HG02798 (cell line): Measurements from ENCODE around the gene PTPRN2.
"Not testable (repeated sequence)": the region's sequence is repeated elsewhere in the genome, so short reads cannot be mapped to it uniquely, and the experiment has no call there.

Source experiments
- ATAC-seq: cut with Tn5 transposase; IDR thresholded peaks from one replicate; pipeline ENCODE4 v1.9.1; 2021; ENCODE audit warnings: mild to moderate bottlenecking; ENCODE audit not compliant: unreplicated experiment, poor library complexity

PTPRN2 gene

GRCh38 chr7:158256091-158256816 lies 331.4 kb downstream of the PTPRN2 start:
- no peak for ATAC-seq

GRCh38 chr7:158255558-158255957 lies 332.1 kb downstream of the PTPRN2 start:
- no peak for ATAC-seq

- ATAC-seq: no peak
Measured at GRCh38 chr7:158255156-158255555, 332.5 kb downstream of the PTPRN2 start.

GRCh38 chr7:158253670-158254045 lies 334.0 kb downstream of the PTPRN2 start:
- not testable (repeated sequence) for ATAC-seq

- no peak for ATAC-seq
Measured at GRCh38 chr7:158252837-158253669, 334.6 kb downstream of the PTPRN2 start.

- no peak for ATAC-seq
Measured at GRCh38 chr7:158252081-158252836, 335.4 kb downstream of the PTPRN2 start.

- no peak for ATAC-seq
Measured at GRCh38 chr7:158251061-158251965, 336.3 kb downstream of the PTPRN2 start.

- no peak for ATAC-seq
Measured at GRCh38 chr7:158249692-158250091, 337.9 kb downstream of the PTPRN2 start.

GRCh38 chr7:158248816-158249215 lies 338.8 kb downstream of the PTPRN2 start:
- ATAC-seq: no peak

- no peak for ATAC-seq
Measured at GRCh38 chr7:158247758-158248487, 339.7 kb downstream of the PTPRN2 start.

GRCh38 chr7:158246960-158247673 lies 340.5 kb downstream of the PTPRN2 start:
- no peak for ATAC-seq

GRCh38 chr7:158246272-158246959 lies 341.2 kb downstream of the PTPRN2 start:
- no peak for ATAC-seq

GRCh38 chr7:158245724-158246041 lies 341.9 kb downstream of the PTPRN2 start:
- no peak for ATAC-seq

GRCh38 chr7:158244873-158245723 lies 342.5 kb downstream of the PTPRN2 start:
- ATAC-seq: no peak

GRCh38 chr7:158244430-158244829 lies 343.2 kb downstream of the PTPRN2 start:
- ATAC-seq: no peak

GRCh38 chr7:158241919-158242318 lies 345.7 kb downstream of the PTPRN2 start:
- no peak for ATAC-seq

GRCh38 chr7:158240801-158241200 lies 346.8 kb downstream of the PTPRN2 start:
- ATAC-seq: no peak
